HepG2 (cell line): ENCODE results near the gene JMJD6. TPM values are rescaled to one million over a fixed set of nuclear protein-coding genes. Genes with fewer than 3 reads are reported as not detected.
A peak's percentile ranks its signal among the peaks of the same experiment; 100 is the strongest.

Source experiments
- KDM6A ChIP-seq: IDR thresholded peaks from 2 replicates; pipeline ENCODE4 v1.6.1; 2016; ENCODE audit warnings: low read depth
- KLF16 ChIP-seq, 2 experiments: sonication (generic) in 1 of 2; formaldehyde crosslinking in 1 of 2; IDR thresholded peaks; 2 replicates each; pipeline versions ENCODE4 v1.6.1 to v1.8.0; 2016 to 2023; ENCODE audit warnings: missing genetic modification reagents in 2 of 2, missing compliant biosample characterization in 1 of 2
- MAFF ChIP-seq: IDR thresholded peaks from 2 replicates; pipeline ENCODE4 v1.6.1; 2011; ENCODE audit warnings: low read depth, low read length, improper control_type of control experiment
- MEF2D ChIP-seq: sonication (generic); formaldehyde crosslinking; IDR thresholded peaks from 2 replicates; pipeline ENCODE4 v1.5.1; 2020; ENCODE audit warnings: mild to moderate bottlenecking, missing genetic modification reagents
- NFRKB ChIP-seq: fragments of 450-650 bp; IDR thresholded peaks from 2 replicates; pipeline ENCODE4 v1.6.1; 2017
- NPAS2 ChIP-seq: sonication (generic); formaldehyde crosslinking; IDR thresholded peaks from 2 replicates; pipeline ENCODE4 v1.8.0; 2022; ENCODE audit warnings: mild to moderate bottlenecking, missing genetic modification reagents, borderline replicate concordance
- RNF2 ChIP-seq: fragments of 450-650 bp; conservative IDR thresholded peaks from 2 replicates; pipeline ENCODE4 v1.6.1; 2016; ENCODE audit warnings: low read depth
- SCMH1 ChIP-seq: sonication (generic); formaldehyde crosslinking; IDR thresholded peaks from 2 replicates; pipeline ENCODE4 v1.9.0; 2021; ENCODE audit warnings: missing genetic modification reagents, mild to moderate bottlenecking, borderline replicate concordance
- SETDB1 ChIP-seq: sonication (generic); formaldehyde crosslinking; IDR thresholded peaks from 2 replicates; pipeline ENCODE4 v1.5.1; 2020; ENCODE audit warnings: missing genetic modification reagents, mild to moderate bottlenecking, borderline replicate concordance
- SNAI1 ChIP-seq: sonication (generic); formaldehyde crosslinking; IDR thresholded peaks from 2 replicates; pipeline ENCODE4 v1.5.0; 2020; ENCODE audit warnings: mild to moderate bottlenecking, missing genetic modification reagents, borderline replicate concordance
- SRF ChIP-seq: IDR thresholded peaks from 2 replicates; pipeline ENCODE4 v1.6.1; 2011; ENCODE audit warnings: mild to moderate bottlenecking, low read depth, low read length, moderate library complexity
- TARDBP ChIP-seq: sonication (generic); formaldehyde crosslinking; IDR thresholded peaks from 2 replicates; pipeline ENCODE4 v1.8.0; 2022; ENCODE audit warnings: mild to moderate bottlenecking, missing genetic modification reagents
- TGIF2 ChIP-seq: IDR thresholded peaks from 2 replicates; pipeline ENCODE4 v1.6.1; 2016; ENCODE audit warnings: control low read depth, missing compliant biosample characterization
- ZBTB21 ChIP-seq: sonication (generic); formaldehyde crosslinking; IDR thresholded peaks from 2 replicates; pipeline ENCODE4 v1.4.0; 2020; ENCODE audit warnings: missing genetic modification reagents
- ZFP37 ChIP-seq: sonication (generic); formaldehyde crosslinking; IDR thresholded peaks from 2 replicates; pipeline ENCODE4 v1.4.0; 2020; ENCODE audit warnings: missing genetic modification reagents, borderline replicate concordance
- ZNF260 ChIP-seq: sonication (generic); formaldehyde crosslinking; IDR thresholded peaks from 2 replicates; pipeline ENCODE4 v1.4.0; 2020; ENCODE audit warnings: missing genetic modification reagents, low read depth, mild to moderate bottlenecking, borderline replicate concordance
- ZNF333 ChIP-seq: sonication (generic); formaldehyde crosslinking; IDR thresholded peaks from 2 replicates; pipeline ENCODE4 v1.4.0; 2020; ENCODE audit warnings: mild to moderate bottlenecking, missing genetic modification reagents, borderline replicate concordance
- ZNF350 ChIP-seq: sonication (generic); formaldehyde crosslinking; IDR thresholded peaks from 2 replicates; pipeline ENCODE4 v1.4.0; 2020; ENCODE audit warnings: mild to moderate bottlenecking, low read depth, missing genetic modification reagents, borderline replicate concordance
- ZNF552 ChIP-seq: sonication (generic); formaldehyde crosslinking; IDR thresholded peaks from 2 replicates; pipeline ENCODE4 v1.9.0; 2022; ENCODE audit warnings: missing genetic modification reagents, mild to moderate bottlenecking, borderline replicate concordance
- ZNF562 ChIP-seq: sonication (generic); formaldehyde crosslinking; IDR thresholded peaks from 2 replicates; pipeline ENCODE4 v1.8.0; 2022; ENCODE audit warnings: missing genetic modification reagents, borderline replicate concordance
- ZNF652 ChIP-seq: IDR thresholded peaks from 2 replicates; pipeline ENCODE4 v1.6.1; 2016; ENCODE audit warnings: low read depth, borderline replicate concordance
- ZNF670 ChIP-seq: sonication (generic); formaldehyde crosslinking; IDR thresholded peaks from 2 replicates; pipeline ENCODE4 v1.8.0; 2022; ENCODE audit warnings: mild to moderate bottlenecking, missing genetic modification reagents, borderline replicate concordance
- ZNF839 ChIP-seq: sonication (generic); formaldehyde crosslinking; IDR thresholded peaks from 2 replicates; pipeline ENCODE4 v1.4.0; 2020; ENCODE audit warnings: missing genetic modification reagents, mild to moderate bottlenecking, borderline replicate concordance
- polyA plus RNA-seq, 8 experiments: library from polyadenylated mRNA; depleted of rRNA in 3 of 8; stranded (reverse) in 7 of 8; unstranded in 1 of 8; fragments of >200 nt; fragmentation: Illumina TruSeq in 4 of 8; extraction: Trizol in 4 of 8; gene quantifications; 2 replicates each; pipeline versions ENCODE4 v1.2.1 to v1.2.3, GENCODE V29; 2011 to 2016; ENCODE audit warnings: low read depth in 4 of 8, missing spikeins in 1 of 8, mixed read lengths in 1 of 8; ENCODE audit not compliant: insufficient read depth in 1 of 8
- total RNA-seq, 5 experiments: library from RNA; depleted of rRNA; stranded (reverse); fragments of >200 nt; fragmentation: Illumina TruSeq; extraction: Trizol; gene quantifications; 2 replicates each; pipeline ENCODE4 v1.2.3, GENCODE V29; 2016; ENCODE audit warnings: low read depth in 1 of 5
- TF ChIP-seq, protein P1 (sequence below): sonication (generic); formaldehyde crosslinking; IDR thresholded peaks from 2 replicates; pipeline ENCODE4 v1.5.1; 2020; ENCODE audit warnings: mild to moderate bottlenecking, missing genetic modification reagents, borderline replicate concordance
- TF ChIP-seq, protein P2 (sequence below): sonication (generic); formaldehyde crosslinking; IDR thresholded peaks from 2 replicates; pipeline ENCODE4 v1.5.0; 2020; ENCODE audit warnings: missing genetic modification reagents

The JMJD6 gene
- total and polyA plus RNA-seq, 2 of the 13 experiments (the other 11 are each of a cell fraction or from before 2014, with no cell fraction given): 33.6 to 41.0 TPM

DNA sequence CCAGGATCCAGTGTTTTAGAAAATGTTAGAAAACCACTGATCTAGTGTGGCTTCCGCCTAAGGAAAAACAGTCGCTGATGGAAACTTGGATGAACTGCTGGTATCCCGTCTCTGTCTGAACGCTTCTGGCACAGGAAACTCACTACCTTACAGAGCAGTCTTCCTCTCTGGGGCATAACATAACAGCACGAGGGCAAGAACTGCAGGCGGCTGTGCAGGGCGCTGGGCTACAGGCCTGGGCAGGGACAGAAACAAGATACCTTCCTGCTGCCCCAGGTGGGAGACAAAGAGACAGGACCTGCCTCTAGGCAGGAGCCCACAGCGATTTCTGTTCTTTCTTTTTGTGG is 26.2 kb downstream of the JMJD6 start (continued):
- TF ChIP-seq ZFP37 (CRISPR knock-in tag) (no peak), ZBTB21 (CRISPR knock-in tag) (no peak), ZNF552 (CRISPR knock-in tag) (no peak), KLF16 (CRISPR knock-in tag; IDR thresholded peaks at IDR 0.05) (0 out of 4 replicates have a peak, but pooled peaks of 1 of the 2 experiments have one; percentile 9), SRF (no peak), SNAI1 (CRISPR knock-in tag) (no peak; the same call in 1 of the 2 replicates), NPAS2 (CRISPR knock-in tag) (no peak), SETDB1 (CRISPR knock-in tag) (no peak), KDM6A (no peak), ZNF839 (CRISPR knock-in tag) (0 out of 2 replicates have a peak, but pooled peaks have one; percentile 9), ZNF670 (peak; percentile 15; the same call in 1 of the 2 replicates), TARDBP (CRISPR knock-in tag) (no peak), RNF2 (no peak), MAFF (no peak), MEF2D (no peak), TGIF2 (CRISPR knock-in tag) (no peak), ZNF333 (no peak), SCMH1 (CRISPR knock-in tag) (no peak), NFRKB (no peak), ZNF350 (CRISPR knock-in tag) (no peak), ZNF562 (CRISPR knock-in tag) (no peak), ZNF260 (0 out of 2 replicates have a peak, but pooled peaks have one; percentile 19), ZNF652 (CRISPR knock-in tag) (no peak)
- TF ChIP-seq, protein P1, sequence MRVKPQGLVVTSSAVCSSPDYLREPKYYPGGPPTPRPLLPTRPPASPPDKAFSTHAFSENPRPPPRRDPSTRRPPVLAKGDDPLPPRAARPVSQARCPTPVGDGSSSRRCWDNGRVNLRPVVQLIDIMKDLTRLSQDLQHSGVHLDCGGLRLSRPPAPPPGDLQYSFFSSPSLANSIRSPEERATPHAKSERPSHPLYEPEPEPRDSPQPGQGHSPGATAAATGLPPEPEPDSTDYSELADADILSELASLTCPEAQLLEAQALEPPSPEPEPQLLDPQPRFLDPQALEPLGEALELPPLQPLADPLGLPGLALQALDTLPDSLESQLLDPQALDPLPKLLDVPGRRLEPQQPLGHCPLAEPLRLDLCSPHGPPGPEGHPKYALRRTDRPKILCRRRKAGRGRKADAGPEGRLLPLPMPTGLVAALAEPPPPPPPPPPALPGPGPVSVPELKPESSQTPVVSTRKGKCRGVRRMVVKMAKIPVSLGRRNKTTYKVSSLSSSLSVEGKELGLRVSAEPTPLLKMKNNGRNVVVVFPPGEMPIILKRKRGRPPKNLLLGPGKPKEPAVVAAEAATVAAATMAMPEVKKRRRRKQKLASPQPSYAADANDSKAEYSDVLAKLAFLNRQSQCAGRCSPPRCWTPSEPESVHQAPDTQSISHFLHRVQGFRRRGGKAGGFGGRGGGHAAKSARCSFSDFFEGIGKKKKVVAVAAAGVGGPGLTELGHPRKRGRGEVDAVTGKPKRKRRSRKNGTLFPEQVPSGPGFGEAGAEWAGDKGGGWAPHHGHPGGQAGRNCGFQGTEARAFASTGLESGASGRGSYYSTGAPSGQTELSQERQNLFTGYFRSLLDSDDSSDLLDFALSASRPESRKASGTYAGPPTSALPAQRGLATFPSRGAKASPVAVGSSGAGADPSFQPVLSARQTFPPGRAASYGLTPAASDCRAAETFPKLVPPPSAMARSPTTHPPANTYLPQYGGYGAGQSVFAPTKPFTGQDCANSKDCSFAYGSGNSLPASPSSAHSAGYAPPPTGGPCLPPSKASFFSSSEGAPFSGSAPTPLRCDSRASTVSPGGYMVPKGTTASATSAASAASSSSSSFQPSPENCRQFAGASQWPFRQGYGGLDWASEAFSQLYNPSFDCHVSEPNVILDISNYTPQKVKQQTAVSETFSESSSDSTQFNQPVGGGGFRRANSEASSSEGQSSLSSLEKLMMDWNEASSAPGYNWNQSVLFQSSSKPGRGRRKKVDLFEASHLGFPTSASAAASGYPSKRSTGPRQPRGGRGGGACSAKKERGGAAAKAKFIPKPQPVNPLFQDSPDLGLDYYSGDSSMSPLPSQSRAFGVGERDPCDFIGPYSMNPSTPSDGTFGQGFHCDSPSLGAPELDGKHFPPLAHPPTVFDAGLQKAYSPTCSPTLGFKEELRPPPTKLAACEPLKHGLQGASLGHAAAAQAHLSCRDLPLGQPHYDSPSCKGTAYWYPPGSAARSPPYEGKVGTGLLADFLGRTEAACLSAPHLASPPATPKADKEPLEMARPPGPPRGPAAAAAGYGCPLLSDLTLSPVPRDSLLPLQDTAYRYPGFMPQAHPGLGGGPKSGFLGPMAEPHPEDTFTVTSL (CRISPR knock-in tag): no peak
- TF ChIP-seq, protein P2, sequence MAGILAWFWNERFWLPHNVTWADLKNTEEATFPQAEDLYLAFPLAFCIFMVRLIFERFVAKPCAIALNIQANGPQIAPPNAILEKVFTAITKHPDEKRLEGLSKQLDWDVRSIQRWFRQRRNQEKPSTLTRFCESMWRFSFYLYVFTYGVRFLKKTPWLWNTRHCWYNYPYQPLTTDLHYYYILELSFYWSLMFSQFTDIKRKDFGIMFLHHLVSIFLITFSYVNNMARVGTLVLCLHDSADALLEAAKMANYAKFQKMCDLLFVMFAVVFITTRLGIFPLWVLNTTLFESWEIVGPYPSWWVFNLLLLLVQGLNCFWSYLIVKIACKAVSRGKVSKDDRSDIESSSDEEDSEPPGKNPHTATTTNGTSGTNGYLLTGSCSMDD (CRISPR knock-in tag): no peak
